Measurements from ENCODE around the gene ETS1.

DNA sequence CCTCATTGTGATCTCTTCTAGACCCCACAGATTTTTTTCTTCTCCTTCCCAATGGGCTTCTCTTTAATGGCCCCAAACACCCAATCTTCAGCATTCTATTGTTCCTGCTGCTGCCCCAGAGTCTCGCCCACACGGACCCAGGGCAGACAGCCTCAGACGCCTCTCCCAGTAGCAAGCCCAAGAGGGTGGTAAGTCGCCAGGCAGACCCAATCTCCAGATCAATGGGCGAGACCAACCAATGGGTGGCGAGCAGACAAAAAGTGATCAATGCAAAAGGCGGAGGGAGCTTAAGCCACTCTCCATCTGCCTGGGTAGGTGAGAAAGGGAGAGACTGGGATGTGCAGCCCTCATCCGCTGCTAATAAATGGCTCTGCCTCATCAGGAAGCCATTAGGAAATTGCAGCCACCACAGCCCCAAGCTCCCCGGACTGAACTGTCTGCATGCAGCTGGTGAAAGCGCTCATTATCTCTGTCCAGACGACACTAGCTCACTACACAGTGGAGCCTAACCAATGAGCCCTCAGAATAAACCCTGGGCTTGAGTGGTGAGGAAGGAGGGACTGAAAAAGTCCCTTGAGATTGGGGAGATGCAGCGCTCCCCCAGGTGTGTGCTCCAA, 81.8 kb downstream of the ETS1 start:
- TF ChIP-seq FOXA1 (IDR thresholded peaks at IDR 0.05) (no peak), HDGF (IDR thresholded peaks at IDR 0.05; ENCODE audit: borderline replicate concordance) (no peak), ELF4 (IDR thresholded peaks at IDR 0.05) (no peak)

Measured in HEK293T (cell line).